ENCODE data around the gene FGF14. TPM values are rescaled to one million over a fixed set of nuclear protein-coding genes. Genes with fewer than 3 reads are reported as not detected.

Gene FGF14
- total and polyA plus RNA-seq, 7 experiments from 2014 or later: not detected

DNA sequence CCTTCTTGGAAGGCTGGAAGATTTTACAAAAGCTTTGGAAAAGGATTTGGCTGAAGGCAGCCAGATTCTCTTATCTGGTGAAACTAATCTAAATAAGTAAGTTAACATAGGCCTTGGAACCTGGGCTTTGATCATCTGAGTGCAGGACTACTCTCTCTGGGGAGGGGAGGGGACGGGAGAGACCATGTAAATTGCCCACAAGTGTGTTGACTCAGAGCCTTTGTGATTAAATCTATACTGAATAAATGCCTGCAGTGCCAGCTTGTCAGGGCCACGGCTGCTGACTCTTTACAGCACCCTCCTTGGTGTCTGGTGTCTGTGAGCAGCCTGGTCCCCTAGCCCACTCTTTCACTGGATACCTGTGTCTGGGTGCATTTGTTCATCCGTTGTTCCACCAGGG lies 698.0 kb downstream of the FGF14 start:
- ChIA-PET POLR2A (no interaction called here), CTCF (no interaction called here)
- Histone ChIP-seq H3K27me3 (ENCODE audit: control insufficient read depth in 2 of 2, insufficient read depth in 2 of 2, low read length in 2 of 2) (no peaks in the 10 kb centered on the region), H3K27ac (ENCODE audit: low read depth, low read length) (no peak overlapping the region), H3K9me3 (ENCODE audit: control insufficient read depth in 2 of 3, low read length in 3 of 3) (no peaks in the 10 kb centered on the region), H3K4me1 (ENCODE audit: control insufficient read depth in 2 of 2, insufficient read depth in 2 of 2, low read length in 2 of 2) (no peaks in the 10 kb centered on the region), H3K36me3 (ENCODE audit: control insufficient read depth in 2 of 3, insufficient read depth in 3 of 3, low read length in 3 of 3) (no peaks in the 10 kb centered on the region), H3K4me3 (ENCODE audit: low read length) (no peak overlapping the region)
- intact Hi-C loops (cut with micrococcal nuclease): no loop called here
- Mint-ChIP-seq H3K27ac (no peak overlapping the region), H3K4me3 (no peak overlapping the region), H3K36me3 (peaks cover 0 to 4% (median 0%) of the 10 kb centered on the region in 5 donors), H3K9me3 (peaks cover 0 to 6% (median 0%) of the 10 kb centered on the region in 11 donors), H3K27me3 (peaks cover 0 to 20% (median 3%) of the 10 kb centered on the region in 5 donors), H3K4me1 (peaks cover 3 to 14% (median 6%) of the 10 kb centered on the region in 7 donors)
- ATAC-seq (no peak), DNase-seq (no peak)

DNA sequence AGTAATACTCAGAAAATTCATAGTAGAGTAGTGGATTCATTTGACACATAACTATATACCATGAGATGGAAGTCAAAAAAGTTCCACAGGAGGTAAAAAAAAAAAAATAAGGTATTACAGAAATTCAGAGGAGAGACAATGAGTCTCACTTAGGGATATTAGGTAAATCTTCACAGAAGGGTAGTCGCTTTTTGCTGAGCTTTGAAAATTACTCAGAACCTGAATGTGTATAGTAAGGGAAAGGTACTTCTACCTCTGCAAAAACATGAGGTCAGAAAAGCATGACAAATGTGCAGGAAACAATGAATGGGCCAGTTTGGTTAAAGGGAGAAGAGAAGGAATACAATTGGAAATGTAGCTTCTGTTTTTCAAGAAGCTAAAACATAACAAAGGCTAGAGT lies 698.8 kb downstream of the FGF14 start:
- POLR2A ChIA-PET: interaction anchor here (0.6 kb wide), 1 partner anchor 582 kb away, joined by 6 read pairs; no protein-coding TSS in a partner anchor
- Histone ChIP-seq H3K4me3 (ENCODE audit: low read length) (no peak overlapping the region), H3K4me1 (ENCODE audit: control insufficient read depth in 2 of 2, insufficient read depth in 2 of 2, low read length in 2 of 2) (no peaks in the 10 kb centered on the region), H3K27me3 (ENCODE audit: control insufficient read depth in 2 of 2, insufficient read depth in 2 of 2, low read length in 2 of 2) (no peaks in the 10 kb centered on the region), H3K36me3 (ENCODE audit: control insufficient read depth in 2 of 3, insufficient read depth in 3 of 3, low read length in 3 of 3) (no peaks in the 10 kb centered on the region), H3K27ac (ENCODE audit: low read depth, low read length) (no peak overlapping the region), H3K9me3 (ENCODE audit: control insufficient read depth in 2 of 3, low read length in 3 of 3) (no peaks in the 10 kb centered on the region)
- Mint-ChIP-seq H3K36me3 (no peaks in the 10 kb centered on the region), H3K4me1 (peaks cover 3 to 14% (median 6%) of the 10 kb centered on the region in 7 donors), H3K27ac (no peak overlapping the region), H3K4me3 (no peak overlapping the region), H3K27me3 (peaks cover 0 to 20% (median 3%) of the 10 kb centered on the region in 5 donors), H3K9me3 (peaks cover 0 to 5% (median 0%) of the 10 kb centered on the region in 11 donors)
- intact Hi-C loops (cut with micrococcal nuclease): no loop called here
- ATAC-seq (no peak), DNase-seq (no peak)
- CTCF ChIA-PET: no interaction called here

DNA sequence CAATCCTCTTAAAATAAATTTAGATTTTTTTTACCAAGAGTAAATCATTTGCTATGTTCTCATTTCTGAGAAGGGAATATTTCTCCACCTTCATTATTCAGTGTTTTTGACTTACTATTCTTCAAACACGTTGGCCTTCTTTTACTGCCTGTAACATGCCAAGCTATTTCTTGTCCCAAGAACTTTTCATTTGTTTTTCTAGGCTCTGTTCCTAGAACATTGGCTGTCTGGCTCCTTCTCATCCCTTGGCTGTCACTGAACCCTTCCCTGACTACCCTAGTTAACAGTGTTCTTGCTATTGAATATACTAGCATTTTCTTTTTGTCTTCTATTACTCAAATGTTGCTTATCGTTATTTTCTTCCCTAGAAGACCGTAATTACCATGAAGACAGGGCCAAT lies 701.2 kb downstream of the FGF14 start:
- Histone ChIP-seq H3K4me3 (ENCODE audit: low read length) (no peak overlapping the region), H3K27me3 (ENCODE audit: control insufficient read depth in 2 of 2, insufficient read depth in 2 of 2, low read length in 2 of 2) (no peaks in the 10 kb centered on the region), H3K27ac (ENCODE audit: low read depth, low read length) (no peak overlapping the region), H3K9me3 (ENCODE audit: control insufficient read depth in 2 of 3, low read length in 3 of 3) (no peaks in the 10 kb centered on the region), H3K36me3 (ENCODE audit: control insufficient read depth in 2 of 3, insufficient read depth in 3 of 3, low read length in 3 of 3) (no peaks in the 10 kb centered on the region), H3K4me1 (ENCODE audit: control insufficient read depth in 2 of 2, insufficient read depth in 2 of 2, low read length in 2 of 2) (no peaks in the 10 kb centered on the region)
- Mint-ChIP-seq H3K27me3 (peaks cover 0 to 18% (median 3%) of the 10 kb centered on the region in 5 donors), H3K4me3 (no peak overlapping the region), H3K27ac (no peak overlapping the region), H3K4me1 (no peaks in the 10 kb centered on the region), H3K9me3 (peaks cover 0 to 5% (median 0%) of the 10 kb centered on the region in 11 donors), H3K36me3 (no peaks in the 10 kb centered on the region)
- ChIA-PET CTCF (no interaction called here), POLR2A (no interaction called here)
- intact Hi-C loops (cut with micrococcal nuclease): no loop called here
- ATAC-seq: no peak
- DNase-seq: no peak

DNA sequence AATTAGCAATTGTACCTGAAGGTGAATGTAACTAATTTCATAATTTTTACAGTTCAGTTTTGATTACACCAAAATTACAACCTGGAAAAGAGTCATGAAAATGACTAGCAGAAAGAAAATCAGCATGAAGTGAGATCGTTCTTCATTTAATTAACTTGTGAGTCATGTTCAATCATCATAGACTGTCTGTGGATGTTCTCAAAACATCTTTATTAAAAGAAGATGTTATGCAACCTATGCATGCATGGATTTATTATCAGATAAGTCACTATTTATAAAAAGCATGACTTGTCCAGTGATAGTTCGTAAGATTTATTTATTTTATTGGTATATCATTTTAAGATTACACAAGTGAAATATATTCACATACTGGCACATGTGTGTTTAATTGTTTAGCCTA lies 703.4 kb downstream of the FGF14 start:
- H3K4me3 ChIP-seq (ENCODE audit: low read length): no peak overlapping the region
- intact Hi-C loops (cut with micrococcal nuclease): no loop called here
- no peaks in the 10 kb centered on the region for H3K9me3 ChIP-seq (ENCODE audit: control insufficient read depth in 2 of 3, low read length in 3 of 3)
- CTCF ChIA-PET: no interaction called here
- H3K27ac Mint-ChIP-seq: no peak overlapping the region
- H3K9me3 Mint-ChIP-seq: peaks cover 0 to 9% (median 0%) of the 10 kb centered on the region in 11 donors
- no peak overlapping the region for H3K27ac ChIP-seq (ENCODE audit: low read depth, low read length)
- H3K36me3 Mint-ChIP-seq: no peaks in the 10 kb centered on the region
- no peaks in the 10 kb centered on the region for H3K27me3 ChIP-seq (ENCODE audit: control insufficient read depth in 2 of 2, insufficient read depth in 2 of 2, low read length in 2 of 2)
- no peaks in the 10 kb centered on the region for H3K4me1 ChIP-seq (ENCODE audit: control insufficient read depth in 2 of 2, insufficient read depth in 2 of 2, low read length in 2 of 2)
- H3K4me3 Mint-ChIP-seq: no peak overlapping the region
- DNase-seq (no peak), ATAC-seq (no peak)
- POLR2A ChIA-PET: no interaction called here
- H3K4me1 Mint-ChIP-seq: no peaks in the 10 kb centered on the region
- H3K27me3 Mint-ChIP-seq: peaks cover 0 to 17% (median 5%) of the 10 kb centered on the region in 5 donors
- no peaks in the 10 kb centered on the region for H3K36me3 ChIP-seq (ENCODE audit: control insufficient read depth in 2 of 3, insufficient read depth in 3 of 3, low read length in 3 of 3)

DNA sequence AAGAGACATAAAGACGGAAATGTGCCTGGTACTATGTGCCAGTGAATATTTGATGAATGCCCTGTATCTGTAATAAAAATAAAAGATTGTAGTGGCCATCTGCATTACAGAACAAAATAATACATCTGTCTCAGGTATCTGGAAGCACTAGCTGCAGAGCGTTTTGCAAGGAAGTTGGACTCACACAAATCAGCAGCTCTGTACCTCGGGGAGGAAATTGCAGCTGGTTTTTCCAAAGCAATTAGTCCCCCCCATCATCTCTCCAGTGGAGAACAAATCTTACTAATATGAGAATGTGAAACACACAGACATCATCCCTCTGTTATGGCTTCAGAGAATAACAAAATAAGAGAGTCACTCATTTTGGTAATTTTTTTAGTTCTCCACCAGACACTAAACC lies 704.1 kb downstream of the FGF14 start:
- ATAC-seq: no peak
- H3K9me3 ChIP-seq (ENCODE audit: control insufficient read depth in 2 of 3, low read length in 3 of 3): no peaks in the 10 kb centered on the region
- intact Hi-C loops (cut with micrococcal nuclease): no loop called here
- POLR2A ChIA-PET: no interaction called here
- no peak overlapping the region for H3K27ac Mint-ChIP-seq
- CTCF ChIA-PET: no interaction called here
- no peak overlapping the region for H3K4me3 Mint-ChIP-seq
- no peaks in the 10 kb centered on the region for H3K36me3 Mint-ChIP-seq
- no peak overlapping the region for H3K4me3 ChIP-seq (ENCODE audit: low read length)
- peaks cover 0 to 16% (median 5%) of the 10 kb centered on the region in 5 donors for H3K27me3 Mint-ChIP-seq
- no peak for DNase-seq
- no peak overlapping the region for H3K27ac ChIP-seq (ENCODE audit: low read depth, low read length)
- no peaks in the 10 kb centered on the region for H3K4me1 Mint-ChIP-seq
- H3K27me3 ChIP-seq (ENCODE audit: control insufficient read depth in 2 of 2, insufficient read depth in 2 of 2, low read length in 2 of 2): no peaks in the 10 kb centered on the region
- H3K9me3 Mint-ChIP-seq: peaks cover 0 to 6% (median 0%) of the 10 kb centered on the region in 11 donors
- H3K36me3 ChIP-seq (ENCODE audit: control insufficient read depth in 2 of 3, insufficient read depth in 3 of 3, low read length in 3 of 3): no peaks in the 10 kb centered on the region
- no peaks in the 10 kb centered on the region for H3K4me1 ChIP-seq (ENCODE audit: control insufficient read depth in 2 of 2, insufficient read depth in 2 of 2, low read length in 2 of 2)

DNA sequence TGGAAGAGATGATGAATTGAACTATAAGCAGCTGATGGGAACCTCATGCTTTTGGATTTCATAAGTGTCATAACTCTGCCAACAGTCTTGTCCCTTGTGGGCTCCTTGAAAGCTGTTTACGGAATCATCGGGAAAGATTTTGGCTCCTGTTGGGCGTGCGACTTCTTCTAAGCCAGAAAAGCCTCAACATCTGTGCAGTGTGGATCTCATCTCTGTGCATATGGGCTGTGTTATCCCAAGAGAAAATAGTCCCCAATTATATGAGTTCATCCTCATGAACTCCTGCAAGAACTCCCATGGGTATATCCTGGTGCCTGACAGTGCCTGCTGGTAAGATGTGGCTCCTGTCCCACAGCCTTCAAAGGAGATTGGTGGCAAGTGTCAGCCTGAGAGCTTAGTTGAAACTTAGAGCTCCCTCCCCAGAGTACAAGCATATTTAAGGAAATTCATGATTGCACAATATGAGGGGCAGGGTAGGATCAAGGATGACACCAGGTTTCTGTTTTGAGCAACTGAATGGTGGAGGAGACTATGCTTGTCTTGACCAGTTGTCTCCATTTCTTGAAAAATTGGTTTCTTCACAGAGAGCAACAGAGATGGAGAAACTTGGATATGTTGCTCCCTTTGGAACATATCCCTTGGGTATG lies 705.9 kb downstream of the FGF14 start:
- H3K4me1 Mint-ChIP-seq: no peaks in the 10 kb centered on the region
- Histone ChIP-seq H3K4me1 (ENCODE audit: control insufficient read depth in 2 of 2, insufficient read depth in 2 of 2, low read length in 2 of 2) (no peaks in the 10 kb centered on the region), H3K4me3 (ENCODE audit: low read length) (no peak overlapping the region), H3K27me3 (ENCODE audit: control insufficient read depth in 2 of 2, insufficient read depth in 2 of 2, low read length in 2 of 2) (no peaks in the 10 kb centered on the region), H3K36me3 (ENCODE audit: control insufficient read depth in 2 of 3, insufficient read depth in 3 of 3, low read length in 3 of 3) (no peaks in the 10 kb centered on the region), H3K9me3 (ENCODE audit: control insufficient read depth in 2 of 3, low read length in 3 of 3) (no peaks in the 10 kb centered on the region), H3K27ac (ENCODE audit: low read depth, low read length) (no peak overlapping the region)
- peaks cover 0 to 6% (median 0%) of the 10 kb centered on the region in 11 donors for H3K9me3 Mint-ChIP-seq
- POLR2A ChIA-PET: no interaction called here
- CTCF ChIA-PET: no interaction called here
- H3K36me3 Mint-ChIP-seq: no peaks in the 10 kb centered on the region
- no peak overlapping the region for H3K4me3 Mint-ChIP-seq
- intact Hi-C loops (cut with micrococcal nuclease): no loop called here
- H3K27ac Mint-ChIP-seq: no peak overlapping the region
- ATAC-seq (no peak), DNase-seq (no peak)
- peaks cover 0 to 16% (median 5%) of the 10 kb centered on the region in 5 donors for H3K27me3 Mint-ChIP-seq

DNA sequence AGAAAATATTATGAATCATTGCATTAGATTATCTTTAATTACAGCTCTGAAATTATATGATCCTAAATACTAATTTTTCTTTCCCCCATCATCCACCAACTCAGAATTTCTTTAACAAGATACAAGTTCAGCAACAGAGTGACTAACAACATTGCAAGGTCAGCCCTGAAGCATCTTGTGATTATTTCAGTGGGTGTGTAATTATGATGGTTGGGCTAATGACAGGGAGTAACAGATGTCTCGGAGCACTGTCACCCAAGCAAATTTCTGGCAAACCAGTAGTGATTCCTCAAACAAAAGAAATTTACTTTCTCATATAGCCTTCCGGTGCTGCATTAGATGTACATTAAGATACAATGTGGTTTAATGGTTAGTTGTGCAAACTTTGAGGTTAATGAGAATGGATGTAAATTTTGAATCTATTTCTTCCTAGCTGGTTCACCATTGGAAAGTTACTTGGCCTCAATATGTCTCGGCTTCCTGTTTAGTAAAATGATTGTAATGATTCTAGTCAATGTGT lies 710.4 kb downstream of the FGF14 start:
- ChIA-PET POLR2A (interaction anchor here (0.6 kb wide), 1 partner anchor 14 kb away, joined by 5 read pairs; no protein-coding TSS in a partner anchor), CTCF (no interaction called here)
- no peak for DNase-seq
- intact Hi-C loops (cut with micrococcal nuclease): no loop called here
- H3K4me1 Mint-ChIP-seq: no peaks in the 10 kb centered on the region
- Histone ChIP-seq H3K27ac (ENCODE audit: low read depth, low read length) (no peak overlapping the region), H3K4me3 (ENCODE audit: low read length) (no peak overlapping the region), H3K27me3 (ENCODE audit: control insufficient read depth in 2 of 2, insufficient read depth in 2 of 2, low read length in 2 of 2) (no peaks in the 10 kb centered on the region), H3K9me3 (ENCODE audit: control insufficient read depth in 2 of 3, low read length in 3 of 3) (no peaks in the 10 kb centered on the region), H3K4me1 (ENCODE audit: control insufficient read depth in 2 of 2, insufficient read depth in 2 of 2, low read length in 2 of 2) (no peaks in the 10 kb centered on the region), H3K36me3 (ENCODE audit: control insufficient read depth in 2 of 3, insufficient read depth in 3 of 3, low read length in 3 of 3) (no peaks in the 10 kb centered on the region)
- H3K27me3 Mint-ChIP-seq: peaks cover 0 to 29% (median 20%) of the 10 kb centered on the region in 5 donors
- peaks cover 0 to 10% (median 0%) of the 10 kb centered on the region in 11 donors for H3K9me3 Mint-ChIP-seq
- no peak overlapping the region for H3K27ac Mint-ChIP-seq
- no peaks in the 10 kb centered on the region for H3K36me3 Mint-ChIP-seq
- ATAC-seq: no peak
- H3K4me3 Mint-ChIP-seq: no peak overlapping the region
